NCI-H2227 treated with DMSO at 0.1 percent for 48 hours (cell line): Measurements from ENCODE around the gene ADGRL3.

Source experiments
- DNase-seq: peaks from one replicate; lab custom pipeline; 2025; lab: John Stamatoyannopoulos, UW

Gene ADGRL3

GRCh38 chr4:61426229-61426628 lies 226.1 kb downstream of the ADGRL3 start:
- DNase-seq: no peak

GRCh38 chr4:61427099-61427817 lies 227.1 kb downstream of the ADGRL3 start:
- no peak for DNase-seq

DNA sequence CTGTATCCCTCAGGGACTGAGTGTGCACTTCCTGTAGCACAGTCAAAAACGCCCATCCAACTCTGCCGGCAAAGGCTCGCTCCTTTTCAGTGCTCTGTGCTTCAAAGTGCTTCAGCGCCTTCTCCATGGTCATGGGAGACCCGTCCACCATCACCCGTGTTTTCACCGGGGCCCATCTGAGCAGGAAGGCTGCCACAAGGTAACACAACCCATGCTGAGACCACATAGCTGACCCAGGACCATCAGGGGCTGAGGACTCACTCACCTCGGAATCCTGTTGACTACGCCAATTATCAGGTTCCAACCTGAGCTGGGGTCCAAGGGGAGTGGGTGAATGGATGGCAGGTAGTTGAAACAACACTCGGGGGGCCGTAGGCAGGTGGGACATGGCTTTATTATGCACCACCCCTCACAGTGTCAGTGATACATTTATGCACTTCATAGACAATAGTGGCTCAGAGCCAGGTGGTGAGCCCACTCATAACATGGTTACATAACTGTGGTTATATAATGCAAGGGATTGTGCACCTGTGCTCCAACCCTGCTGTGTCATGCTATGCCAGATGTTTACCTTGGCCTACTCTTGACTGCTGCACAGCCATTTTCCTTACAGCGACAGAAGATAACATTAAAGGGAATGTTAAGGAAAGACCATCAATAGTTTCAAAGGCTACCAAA lies 227.8 kb downstream of the ADGRL3 start:
- no peak for DNase-seq

DNA sequence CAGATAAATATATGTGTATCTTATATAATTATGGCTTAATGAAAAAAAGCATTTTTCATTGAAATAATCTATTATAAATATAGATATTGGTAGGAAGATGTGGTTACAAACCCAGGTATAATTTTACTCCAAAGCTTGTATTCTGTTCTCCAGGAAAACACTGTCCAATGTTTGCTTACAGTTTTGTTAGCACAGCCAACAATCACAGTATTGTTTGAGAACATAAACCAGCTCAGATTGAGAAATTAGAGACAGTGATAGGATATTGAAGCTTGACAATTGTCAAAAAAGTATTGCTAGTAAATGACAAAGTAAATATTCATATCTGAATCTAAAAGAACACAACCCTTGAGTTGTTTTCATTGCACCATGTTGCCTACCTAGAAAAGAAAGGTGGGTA lies 228.8 kb downstream of the ADGRL3 start:
- DNase-seq: no peak

DNA sequence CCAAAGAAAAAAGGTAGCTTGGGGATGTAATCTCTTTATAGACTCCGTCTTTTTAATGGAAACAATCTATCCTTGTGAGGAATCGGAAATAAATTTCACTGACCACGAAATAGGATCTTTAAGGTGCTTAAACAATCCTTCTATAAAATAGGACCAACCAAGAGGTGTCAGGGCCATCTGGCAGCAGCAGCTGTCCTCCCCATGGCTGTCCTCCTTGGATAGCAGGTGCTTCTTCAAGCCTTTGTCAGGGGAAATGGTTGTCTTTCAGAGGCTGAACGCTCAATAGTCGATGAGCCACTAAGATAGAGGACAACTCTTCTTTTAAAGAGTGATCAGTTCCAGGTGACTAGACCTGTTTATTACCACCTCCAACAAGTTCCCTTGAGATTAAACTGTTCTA lies 231.0 kb downstream of the ADGRL3 start:
- DNase-seq: no peak

GRCh38 chr4:61437923-61438322 lies 237.8 kb downstream of the ADGRL3 start:
- no peak for DNase-seq

- no peak for DNase-seq
These were observed 240.2 kb downstream of the ADGRL3 start for GRCh38 chr4:61440321-61440720.

GRCh38 chr4:61442936-61443335 lies 242.8 kb downstream of the ADGRL3 start:
- DNase-seq: no peak

GRCh38 chr4:61443813-61444510 lies 243.8 kb downstream of the ADGRL3 start:
- DNase-seq: no peak

DNA sequence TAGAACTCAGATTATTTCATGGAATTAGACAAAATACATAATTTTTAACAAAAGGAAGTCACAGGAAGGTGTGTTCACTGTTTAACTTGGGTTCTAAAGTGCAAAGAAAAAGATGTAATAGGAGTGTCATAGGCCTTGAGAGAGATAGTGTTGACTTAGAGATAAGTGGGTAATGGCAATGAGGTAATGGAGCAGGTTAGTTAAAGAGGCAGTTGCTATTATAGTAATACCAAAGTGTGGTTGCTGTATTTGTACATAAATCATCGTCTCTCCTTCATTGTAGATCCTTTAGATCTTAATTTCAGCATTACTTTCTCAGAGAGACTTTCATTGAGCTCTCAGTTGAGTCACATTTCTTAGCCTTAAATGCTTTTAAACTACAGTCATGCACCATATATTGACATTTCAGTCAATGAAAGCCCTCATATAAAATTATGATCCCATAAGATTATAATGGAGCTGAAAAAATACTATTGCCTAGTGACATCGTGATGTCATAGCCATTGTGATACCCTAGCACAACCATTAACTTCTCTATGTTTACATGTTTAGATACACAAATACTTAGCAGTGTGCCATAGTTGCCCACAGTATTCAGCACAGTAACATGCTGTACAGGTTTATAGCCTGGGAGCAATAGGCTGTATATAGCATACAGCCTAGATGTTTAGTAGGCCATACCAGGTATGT lies 245.4 kb downstream of the ADGRL3 start:
- DNase-seq: no peak

- no peak for DNase-seq
These were observed 246.8 kb downstream of the ADGRL3 start for GRCh38 chr4:61446941-61447340.

GRCh38 chr4:61447918-61448317 lies 247.8 kb downstream of the ADGRL3 start:
- DNase-seq: no peak

- no peak for DNase-seq
These were observed 251.8 kb downstream of the ADGRL3 start for GRCh38 chr4:61451935-61452334.

GRCh38 chr4:61461956-61462355 lies 261.8 kb downstream of the ADGRL3 start:
- DNase-seq: no peak

DNA sequence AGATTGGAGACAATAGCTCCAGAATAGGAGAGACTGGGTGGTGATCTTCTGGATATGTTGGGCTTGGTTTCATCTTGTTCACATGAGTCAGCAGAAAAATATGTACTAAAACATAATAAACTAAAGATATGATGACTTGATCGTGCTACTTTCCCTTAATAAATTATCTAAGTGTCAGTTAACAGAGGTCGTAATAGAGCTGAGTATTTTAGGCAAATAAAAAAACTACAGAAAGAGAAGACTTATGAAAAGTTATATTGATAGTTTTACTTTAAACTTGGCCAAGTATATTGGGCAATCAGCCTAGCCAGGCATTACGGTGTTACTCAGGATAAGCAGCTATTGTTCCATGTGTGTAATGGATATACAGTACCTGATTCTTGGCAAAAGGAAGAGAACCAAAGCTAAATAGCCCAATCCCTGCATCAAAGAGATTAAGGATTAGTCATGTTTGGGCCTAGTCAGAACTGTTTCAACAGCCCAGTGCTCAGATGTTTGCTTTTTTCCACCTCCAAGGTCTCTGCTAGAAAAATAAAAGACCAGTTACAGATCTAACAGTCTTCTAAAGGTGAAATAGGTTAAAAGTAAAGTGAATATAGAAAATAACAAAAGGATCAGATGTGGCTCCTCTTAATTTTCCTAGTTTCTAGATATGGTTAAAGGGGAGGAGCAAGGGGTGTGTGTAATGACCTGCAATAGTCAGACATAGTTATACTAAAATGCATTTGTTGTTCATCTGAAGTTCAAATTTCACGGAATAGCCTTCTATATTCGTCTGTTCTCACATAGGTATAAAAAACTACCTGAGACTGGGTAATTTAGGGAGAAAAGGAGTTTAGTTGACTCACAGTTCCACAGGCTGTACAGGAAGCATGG lies 262.6 kb downstream of the ADGRL3 start:
- DNase-seq: no peak

DNA sequence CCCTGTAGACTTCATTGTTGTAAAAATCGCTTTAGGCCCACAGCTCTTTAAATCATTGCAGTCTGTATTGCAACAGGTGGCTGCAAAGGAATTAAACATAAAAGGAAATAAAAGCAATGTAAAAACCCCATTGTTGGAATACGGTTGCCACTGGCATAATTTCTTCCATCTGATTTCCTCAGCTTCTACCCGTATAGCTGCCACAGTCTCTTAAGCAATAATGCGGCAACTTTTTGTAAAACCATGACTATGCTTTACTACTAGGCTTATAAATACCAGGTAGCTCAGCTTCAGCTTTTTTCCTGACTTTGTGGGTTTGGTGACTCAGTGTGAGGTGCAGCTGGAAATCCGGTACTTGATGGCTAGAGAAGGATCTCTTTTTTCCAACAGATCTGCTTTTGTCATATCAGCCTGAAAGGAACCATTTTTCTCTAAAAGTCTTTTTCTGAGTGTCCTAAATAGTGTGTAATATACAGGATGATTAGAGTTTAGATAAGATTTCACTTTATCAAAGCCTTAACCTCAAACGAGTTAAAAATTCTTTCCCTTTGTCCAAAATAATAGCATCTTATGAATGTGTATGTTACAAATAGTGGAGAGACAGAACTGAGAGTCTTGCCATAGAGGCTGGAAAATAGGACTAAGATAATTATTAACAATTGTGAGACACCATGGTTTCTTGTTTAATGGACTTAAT lies 268.0 kb downstream of the ADGRL3 start:
- DNase-seq: no peak

GRCh38 chr4:61473306-61473705 lies 273.2 kb downstream of the ADGRL3 start:
- no peak for DNase-seq

GRCh38 chr4:61478340-61478739 lies 278.2 kb downstream of the ADGRL3 start:
- DNase-seq: no peak

DNA sequence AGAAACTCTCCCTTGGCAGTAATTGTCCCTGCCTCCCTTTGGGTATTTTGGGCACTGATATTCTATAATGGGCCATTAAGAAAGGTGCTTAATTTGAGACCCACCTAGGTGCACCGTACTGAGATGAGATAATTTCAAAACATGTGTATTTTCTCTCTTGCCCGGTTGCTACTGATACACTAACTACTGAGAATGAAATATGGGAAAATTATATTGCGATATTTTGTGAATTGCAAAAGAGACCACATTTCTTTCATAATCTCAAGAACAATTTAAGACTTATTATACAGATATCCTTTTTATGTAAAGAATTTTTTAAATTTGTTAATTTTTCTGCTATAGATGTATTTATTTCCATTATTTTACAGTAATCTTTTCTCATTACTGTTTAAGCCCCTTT lies 284.9 kb downstream of the ADGRL3 start:
- DNase-seq: no peak

DNA sequence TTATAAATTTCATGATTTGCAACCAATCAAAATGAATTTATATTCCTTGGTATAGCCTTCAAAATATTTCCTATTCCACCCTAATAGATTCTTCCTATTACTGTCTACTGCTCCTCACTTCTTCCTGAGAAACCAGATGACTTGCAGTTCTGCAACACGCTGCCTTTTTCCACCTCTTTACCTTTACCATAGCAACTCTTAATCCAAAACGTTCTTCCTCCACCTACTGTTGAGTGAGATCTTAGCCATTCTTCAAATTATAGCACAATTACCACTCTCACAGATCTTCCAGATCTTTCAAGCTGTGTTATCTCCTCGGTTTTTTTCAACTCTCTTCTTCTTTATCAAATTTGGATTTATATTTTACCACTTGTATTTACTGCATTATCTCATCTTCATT lies 289.8 kb downstream of the ADGRL3 start:
- DNase-seq: no peak

DNA sequence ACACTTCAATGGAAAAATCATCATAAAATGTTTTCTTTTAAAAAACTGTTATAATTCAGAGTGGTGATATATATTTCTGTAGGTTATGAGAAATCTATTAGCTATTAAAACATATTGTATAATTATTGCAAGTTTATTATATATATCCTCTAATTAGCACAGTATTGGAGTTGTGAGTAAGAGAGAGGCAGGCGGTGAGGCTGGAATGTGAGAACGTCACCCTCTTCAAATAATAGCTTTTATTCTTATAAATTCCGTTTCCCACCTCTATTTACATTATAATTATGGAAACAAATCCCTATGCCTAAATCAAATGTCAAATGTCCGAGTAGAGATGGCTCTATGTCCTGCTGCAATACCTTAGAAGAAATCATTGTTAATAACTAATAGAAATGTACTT lies 292.9 kb downstream of the ADGRL3 start:
- DNase-seq: no peak
